Hematopoietic multipotent progenitor cell treated with erythropoietin and hydrocortisone succinate and interleukin-3 and kit ligand, for 6 days (in vitro differentiated cells): ENCODE data around the gene PDHX.
"Not testable (repeated sequence)": the region's sequence is repeated elsewhere in the genome, so short reads cannot be mapped to it uniquely, and the experiment has no call there.

Experiments
- DNase-seq: peaks from one replicate; pipeline ENCODE4 v3.0.0-alpha.2; 2015

The PDHX gene

GRCh38 chr11:34916015-34916842 is at the start of gene PDHX, which contains the start of gene APIP:
TSS of gene PDHX (plus strand) at chr11:34916618. CDS start at chr11:34916656, 38 bp downstream.
TSS of gene APIP (minus strand) at chr11:34916379. CDS start at chr11:34916284, 95 bp downstream.
- peak; percentile 98 for DNase-seq

GRCh38 chr11:34869425-34869824 is 47.0 kb upstream of the PDHX start:
- DNase-seq: peak; percentile 30

- peak; percentile 3 for DNase-seq
Measured at GRCh38 chr11:34870548-34871196, 45.7 kb upstream of the PDHX start.

DNA sequence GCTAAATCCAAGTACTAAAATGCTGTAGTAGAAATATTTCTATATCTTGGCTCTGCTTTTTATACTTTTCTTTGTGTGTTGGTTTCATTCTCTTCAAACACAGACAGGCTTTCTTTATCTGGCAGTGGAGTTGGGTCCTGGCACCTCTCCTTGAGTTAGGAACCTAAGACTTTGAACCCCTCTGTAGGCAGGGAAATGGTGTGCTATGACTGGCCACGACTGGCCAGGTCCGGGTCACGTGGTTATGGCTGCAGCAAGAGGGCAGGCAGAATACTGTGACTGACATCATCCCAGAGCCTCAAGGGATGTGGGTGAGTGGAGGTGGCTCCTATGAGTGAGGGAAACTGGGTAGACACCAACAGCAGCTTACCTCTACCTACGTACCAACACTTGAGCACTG is 42.2 kb upstream of the PDHX start:
- DNase-seq: no peak

- DNase-seq: no peak
Measured at GRCh38 chr11:34877375-34877975, 38.9 kb upstream of the PDHX start.

- DNase-seq: no peak
Measured at GRCh38 chr11:34881900-34882299, 34.5 kb upstream of the PDHX start.

- DNase-seq: no peak
Measured at GRCh38 chr11:34886609-34887008, 29.8 kb upstream of the PDHX start.

GRCh38 chr11:34887260-34887659 is 29.2 kb upstream of the PDHX start:
- DNase-seq: no peak

DNA sequence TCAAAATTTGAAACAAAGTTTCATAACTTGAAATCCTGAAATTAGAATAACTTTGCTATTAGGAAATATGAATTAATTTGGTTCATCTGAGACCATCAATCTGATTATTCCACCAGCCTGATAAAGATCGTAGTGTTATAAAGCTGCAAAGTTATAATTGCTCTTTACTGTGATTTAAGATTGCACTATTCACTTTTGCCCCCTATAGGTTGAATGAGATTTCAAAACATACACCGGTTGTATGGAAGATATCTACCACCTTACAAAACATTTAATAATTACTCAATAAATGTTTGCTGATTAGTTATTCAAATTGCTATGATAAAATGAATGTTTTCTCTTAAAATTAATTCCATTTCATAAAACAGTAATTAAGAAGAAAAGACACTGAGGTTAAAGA is 26.3 kb upstream of the PDHX start:
- DNase-seq: peak; percentile 14

GRCh38 chr11:34890812-34891211 is 25.6 kb upstream of the PDHX start:
- peak; percentile 77 for DNase-seq

GRCh38 chr11:34891611-34892010 is 24.8 kb upstream of the PDHX start:
- no peak for DNase-seq

GRCh38 chr11:34893416-34893815 is 23.0 kb upstream of the PDHX start:
- DNase-seq: no peak

DNA sequence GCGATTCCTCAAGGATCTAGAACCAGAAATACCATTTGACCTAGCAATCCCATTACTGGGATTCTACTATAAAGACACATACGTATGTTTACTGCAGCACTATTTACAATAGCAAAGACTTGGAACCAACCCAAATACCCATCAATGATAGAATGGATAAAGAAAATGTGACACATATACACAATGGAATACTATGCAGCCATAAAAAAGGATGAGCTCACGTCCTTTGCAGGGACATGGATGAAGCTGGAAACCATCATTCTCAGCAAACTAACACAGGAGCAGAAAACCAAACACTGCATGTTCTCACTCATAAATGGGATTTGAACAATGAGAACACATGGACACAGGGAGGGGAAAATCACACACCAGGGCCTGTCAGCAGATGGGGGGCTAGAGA is 20.2 kb upstream of the PDHX start:
- DNase-seq: not testable (repeated sequence)

DNA sequence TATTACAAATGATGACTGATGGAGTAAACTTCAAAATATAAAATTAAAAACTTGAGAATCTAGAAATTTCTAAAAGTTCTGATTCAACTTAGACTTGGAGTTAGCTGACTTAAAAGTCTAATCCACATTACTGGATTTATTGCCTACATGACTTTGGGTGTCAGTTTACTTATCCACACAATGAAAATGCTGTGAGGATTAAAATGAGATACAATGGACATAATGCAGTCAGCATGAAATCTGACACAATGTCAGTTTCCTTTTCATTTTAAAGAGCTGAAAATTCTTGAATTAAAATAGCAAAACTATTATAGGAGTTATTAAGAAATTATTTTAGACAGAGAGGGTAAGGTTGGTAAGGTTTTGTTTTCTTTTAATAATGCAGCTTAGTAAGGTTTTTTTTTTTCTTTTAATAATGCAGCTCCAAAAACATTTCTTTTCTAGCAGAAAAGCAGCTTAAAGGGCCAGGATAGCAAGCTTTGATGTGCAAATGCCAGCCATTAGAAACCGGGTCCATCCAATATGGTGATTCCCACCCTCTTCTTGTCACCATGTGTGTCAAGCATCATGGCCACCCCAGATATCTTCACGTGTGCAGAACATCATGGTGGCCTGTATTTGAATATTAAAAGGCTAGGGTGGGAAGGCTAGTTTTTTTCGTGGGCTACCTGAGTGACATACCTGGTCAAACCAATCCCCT is 19.1 kb upstream of the PDHX start:
- no peak for DNase-seq

DNA sequence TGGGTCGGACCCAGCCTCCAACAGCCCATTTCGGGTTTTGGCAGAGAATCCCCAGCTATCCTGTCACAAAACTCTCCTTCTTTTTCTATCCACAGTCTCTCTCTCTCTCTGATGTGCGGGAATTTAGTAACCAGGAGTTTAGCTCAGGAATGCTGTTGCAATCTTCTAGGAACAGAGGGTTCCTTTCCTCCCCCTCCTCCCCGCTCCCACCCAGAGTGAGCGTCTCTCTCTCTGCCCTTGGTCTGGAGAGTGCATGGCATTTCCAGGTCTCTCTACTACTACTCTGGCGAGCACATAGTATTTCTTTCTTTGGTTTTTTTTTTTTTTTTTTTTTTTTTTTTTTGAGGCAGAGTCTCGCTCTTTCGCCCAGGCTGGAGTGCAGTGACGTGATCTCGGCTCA is 17.9 kb upstream of the PDHX start:
- DNase-seq: no peak

GRCh38 chr11:34899633-34900016 is 16.8 kb upstream of the PDHX start:
- peak; percentile 22 for DNase-seq

GRCh38 chr11:34904421-34904955 is 11.9 kb upstream of the PDHX start:
- peak; percentile 51 for DNase-seq

- DNase-seq: no peak
Measured at GRCh38 chr11:34905666-34906065, 10.8 kb upstream of the PDHX start.

DNA sequence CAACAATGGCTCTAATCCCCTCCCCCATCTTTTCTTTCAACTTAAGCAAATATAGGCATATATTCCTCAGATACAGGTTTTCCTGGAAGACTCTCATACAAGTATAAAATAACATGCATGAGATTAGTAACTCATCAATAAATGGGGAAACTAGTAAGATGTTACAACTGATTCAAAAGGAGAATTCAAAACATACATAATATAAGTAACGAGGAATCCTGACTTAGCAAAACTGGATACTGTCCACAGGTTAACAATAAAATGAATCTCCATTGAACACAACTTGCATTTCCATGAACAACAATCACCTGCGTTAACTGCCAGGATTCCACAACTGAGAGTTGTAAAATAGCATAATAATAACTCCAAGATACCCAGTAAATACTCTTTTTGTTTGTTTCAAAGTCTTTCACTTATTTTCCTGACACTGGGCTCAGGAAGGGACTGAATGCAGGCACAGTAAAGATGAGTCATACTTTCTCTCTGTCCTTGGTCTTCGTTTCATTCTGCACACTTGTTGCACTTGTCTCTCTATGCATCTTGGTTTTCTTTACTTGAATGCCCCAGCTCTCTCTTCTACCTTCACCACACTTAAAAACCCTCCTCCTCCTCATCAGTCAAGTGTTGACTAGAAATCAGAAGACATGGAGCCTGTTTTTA is 8.4 kb upstream of the PDHX start:
- no peak for DNase-seq

- DNase-seq: no peak
Measured at GRCh38 chr11:34909415-34909814, 7.0 kb upstream of the PDHX start.

DNA sequence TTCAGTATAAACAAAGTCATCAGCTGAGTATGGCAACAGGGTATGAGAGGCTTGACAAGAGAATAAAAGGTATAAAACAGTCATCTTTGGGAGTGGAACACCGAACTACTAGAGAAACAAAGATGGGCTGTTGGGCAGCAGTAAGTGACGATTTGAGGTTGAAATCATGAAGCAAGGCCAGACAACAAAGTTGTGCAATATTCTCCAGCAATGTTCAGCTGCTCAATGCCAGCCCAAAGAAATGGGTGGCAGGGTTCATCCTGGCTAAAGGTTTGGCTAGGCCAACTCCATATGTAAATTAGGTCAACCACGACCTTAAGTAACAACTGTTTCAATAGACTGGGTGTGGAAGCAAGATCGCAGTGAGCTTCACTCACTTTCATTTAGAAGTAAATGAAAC is 6.5 kb upstream of the PDHX start:
- peak; percentile 57 for DNase-seq

GRCh38 chr11:34910817-34911216 is 5.6 kb upstream of the PDHX start:
- no peak for DNase-seq
